Ectodermal cell (in vitro differentiated cells): ENCODE measurements around the gene RASD2.

ENCODE experiments used
- H3K27ac ChIP-seq: 2 replicates; pipeline ENCODE4 v1.7.0; 2013; ENCODE audit warnings: mild to moderate bottlenecking, low read depth, low read length; ENCODE audit not compliant: insufficient read depth, poor library complexity, severe bottlenecking
- H3K27me3 ChIP-seq: 2 replicates; pipeline ENCODE4 v1.7.0; 2013; ENCODE audit warnings: mild to moderate bottlenecking, low read length; ENCODE audit not compliant: insufficient read depth, control insufficient read depth, poor library complexity, severe bottlenecking
- H3K36me3 ChIP-seq: one replicate; pipeline ENCODE4 v1.7.0; 2013; ENCODE audit warnings: low read length; ENCODE audit not compliant: control insufficient read depth, insufficient read depth
- H3K4me1 ChIP-seq: one replicate; pipeline ENCODE4 v1.7.0; 2013; ENCODE audit warnings: low read length; ENCODE audit not compliant: control insufficient read depth, insufficient read depth
- H3K4me3 ChIP-seq: 2 replicates; pipeline ENCODE4 v1.7.0; 2013; ENCODE audit warnings: low read depth, low read length, control low read depth; ENCODE audit not compliant: insufficient read depth
- H3K9me3 ChIP-seq: 2 replicates; pipeline ENCODE4 v1.7.0; 2013; ENCODE audit warnings: mild to moderate bottlenecking, low read length, moderate library complexity; ENCODE audit not compliant: control insufficient read depth
- WGBS, 2 experiments: methylation state at CpG; one replicate each; pipeline ENCODE4 v1.1.7; 2013; ENCODE audit warnings: missing lambda C conversion rate in 2 of 2; 5-methylcytosine and 5-hydroxymethylcytosine counted together

RASD2 gene

DNA sequence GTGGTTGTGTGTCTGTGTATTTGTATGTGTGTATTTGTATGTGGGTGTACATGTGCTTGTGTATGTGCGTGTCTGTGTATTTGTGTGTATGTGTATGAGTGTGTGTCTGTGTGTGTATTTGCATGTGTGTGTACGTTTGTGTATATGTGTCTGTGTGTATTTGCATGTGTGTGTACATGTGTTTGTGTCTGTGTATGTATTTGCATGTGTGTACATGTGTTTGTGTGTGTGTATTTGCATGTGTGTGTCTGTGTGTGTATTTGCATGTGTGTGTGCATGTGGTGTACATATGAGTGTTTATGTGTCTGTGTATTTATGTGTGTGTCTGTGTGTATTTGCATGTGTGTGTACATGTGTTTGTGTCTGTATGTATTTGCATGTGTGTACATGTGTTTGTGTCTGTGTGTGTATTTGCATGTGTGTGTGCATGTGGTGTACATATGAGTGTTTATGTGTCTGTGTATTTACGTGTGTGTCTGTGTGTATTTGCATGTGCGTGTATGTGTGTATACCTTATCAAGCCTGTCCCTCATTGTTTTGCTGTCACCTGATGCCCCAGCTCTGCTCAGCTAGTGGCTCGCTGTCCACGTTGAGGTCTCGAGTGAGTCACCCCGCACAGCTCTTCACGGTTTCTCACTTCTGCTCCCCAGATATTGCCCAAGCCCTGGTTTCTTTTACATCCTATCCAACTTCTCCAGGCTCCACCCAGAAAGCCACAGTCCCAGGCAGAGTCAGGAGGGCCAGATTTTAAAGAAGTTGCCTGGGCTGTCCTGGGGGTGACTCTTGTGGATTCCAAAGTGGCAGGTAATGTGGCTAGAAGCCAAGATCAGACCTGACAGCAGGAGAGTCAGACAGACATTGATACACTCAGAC, 61.3 kb downstream of the RASD2 start:
- Histone ChIP-seq H3K9me3 (no peaks in the 10 kb centered on the region), H3K4me1 (no peaks in the 10 kb centered on the region), H3K27ac (no peak overlapping the region), H3K4me3 (no peak overlapping the region), H3K27me3 (no peaks in the 10 kb centered on the region), H3K36me3 (no peaks in the 10 kb centered on the region)
- WGBS, 2 experiments, result 90 to 93% methylated on average over 9 of the region's 9 CpGs
